Activated CD4-positive, alpha-beta T cell treated with anti-CD3 and anti-CD28 coated beads for 1 hour (primary cell): ENCODE results near the gene SRF.
A peak's percentile ranks its signal among the peaks of the same experiment; 100 is the strongest.

ENCODE experiments used
- DNase-seq: peaks from one replicate; pipeline ENCODE4 v3.0.0-alpha.2; 2020

Gene SRF

GRCh38 chr6:43219119-43219518 lies 48.0 kb downstream of the SRF start:
- DNase-seq = no peak

- DNase-seq = no peak
Measured at GRCh38 chr6:43219814-43220213, 48.7 kb downstream of the SRF start.

GRCh38 chr6:43220439-43220951 lies 49.4 kb downstream of the SRF start:
- no peak for DNase-seq

GRCh38 chr6:43221046-43221972 lies 50.2 kb downstream of the SRF start:
- DNase-seq = no peak

GRCh38 chr6:43222418-43223059 lies 51.5 kb downstream of the SRF start:
- no peak for DNase-seq

- DNase-seq = no peak
Measured at GRCh38 chr6:43223175-43223574, 52.1 kb downstream of the SRF start.

- DNase-seq = no peak
Measured at GRCh38 chr6:43226192-43226851, 55.3 kb downstream of the SRF start.

- peak; percentile 70 for DNase-seq
Measured at GRCh38 chr6:43228951-43229802, 58.1 kb downstream of the SRF start, which contains the start of gene DNPH1. Gene DNPH1 (minus strand): TSS chr6:43229481. CDS start chr6:43229456, 25 bp downstream.

- no peak for DNase-seq
Measured at GRCh38 chr6:43229803-43230620, 58.9 kb downstream of the SRF start.

GRCh38 chr6:43231053-43231452 lies 60.0 kb downstream of the SRF start:
- no peak for DNase-seq
